Measurements from ENCODE around the gene C1QL2.

The C1QL2 gene

GRCh38 chr2:119113489-119113770, 45.1 kb downstream of the C1QL2 start:
- POLR2A ChIA-PET = no interaction called here
- no peak for DNase-seq (ENCODE audit: extremely low spot score)
- CTCF ChIA-PET = no interaction called here
- no peak for TF ChIP-seq FOXA1 (IDR thresholded peaks at IDR 0.05)
- no peak for TF ChIP-seq ZNF384 (IDR thresholded peaks at IDR 0.05)
- no peak for TF ChIP-seq NFRKB (IDR thresholded peaks at IDR 0.05)
- no peak for TF ChIP-seq FOXM1 (IDR thresholded peaks at IDR 0.05; ENCODE audit: borderline replicate concordance)
- no peak for TF ChIP-seq CTBP1 (IDR thresholded peaks at IDR 0.05; ENCODE audit: borderline replicate concordance)
- TF ChIP-seq FOXK2 (IDR thresholded peaks at IDR 0.05) = no peak
- TF ChIP-seq PKNOX1 (IDR thresholded peaks at IDR 0.05) = no peak
- TF ChIP-seq TARDBP (IDR thresholded peaks at IDR 0.05) = no peak
- no peak for TF ChIP-seq HDGF (IDR thresholded peaks at IDR 0.05; ENCODE audit: borderline replicate concordance)
- TF ChIP-seq ELF4 (IDR thresholded peaks at IDR 0.05) = no peak
- no peak for TF ChIP-seq BHLHE40 (IDR thresholded peaks at IDR 0.05; ENCODE audit: borderline replicate concordance)
- no peak for TF ChIP-seq LEF1 (IDR thresholded peaks at IDR 0.05; ENCODE audit: borderline replicate concordance)
- TF ChIP-seq ARNT (IDR thresholded peaks at IDR 0.05) = no peak
- no peak for TF ChIP-seq SUZ12 (IDR thresholded peaks at IDR 0.05)
- no peak for TF ChIP-seq SP1 (IDR thresholded peaks at IDR 0.05)
- TF ChIP-seq L3MBTL2 (conservative IDR thresholded peaks at IDR 0.05) = no peak

- POLR2A ChIA-PET = no interaction called here
- TF ChIP-seq ELF4 (IDR thresholded peaks at IDR 0.05) (no peak), CTBP1 (IDR thresholded peaks at IDR 0.05; ENCODE audit: borderline replicate concordance) (no peak), SUZ12 (IDR thresholded peaks at IDR 0.05) (no peak), ZNF384 (IDR thresholded peaks at IDR 0.05) (no peak), FOXA1 (IDR thresholded peaks at IDR 0.05) (no peak), HDGF (IDR thresholded peaks at IDR 0.05; ENCODE audit: borderline replicate concordance) (no peak), FOXM1 (IDR thresholded peaks at IDR 0.05; ENCODE audit: borderline replicate concordance) (no peak), FOXK2 (IDR thresholded peaks at IDR 0.05) (no peak), BHLHE40 (IDR thresholded peaks at IDR 0.05; ENCODE audit: borderline replicate concordance) (no peak), L3MBTL2 (conservative IDR thresholded peaks at IDR 0.05) (no peak), TARDBP (IDR thresholded peaks at IDR 0.05) (no peak), PKNOX1 (IDR thresholded peaks at IDR 0.05) (no peak), SP1 (IDR thresholded peaks at IDR 0.05) (no peak), ARNT (IDR thresholded peaks at IDR 0.05) (no peak), LEF1 (IDR thresholded peaks at IDR 0.05; ENCODE audit: borderline replicate concordance) (no peak), NFRKB (IDR thresholded peaks at IDR 0.05) (no peak)
- CTCF ChIA-PET = no interaction called here
Observed at GRCh38 chr2:119112770-119113488, 45.6 kb downstream of the C1QL2 start.

GRCh38 chr2:119112230-119112629, 46.3 kb downstream of the C1QL2 start:
- no peak for TF ChIP-seq PKNOX1 (IDR thresholded peaks at IDR 0.05)
- TF ChIP-seq ZNF384 (IDR thresholded peaks at IDR 0.05) = no peak
- TF ChIP-seq L3MBTL2 (conservative IDR thresholded peaks at IDR 0.05) = no peak
- CTCF ChIA-PET = no interaction called here
- DNase-seq (ENCODE audit: extremely low spot score) = no peak
- POLR2A ChIA-PET = no interaction called here

More at GRCh38 chr2:119112770-119113488, 45.6 kb downstream of the C1QL2 start:
- no peak for DNase-seq (ENCODE audit: extremely low spot score)

GRCh38 chr2:119111115-119111975, 47.2 kb downstream of the C1QL2 start:
- ChIA-PET POLR2A (no interaction called here), CTCF (no interaction called here)
- DNase-seq (ENCODE audit: extremely low spot score) = no peak
- TF ChIP-seq CTBP1 (IDR thresholded peaks at IDR 0.05; ENCODE audit: borderline replicate concordance) (no peak), BHLHE40 (IDR thresholded peaks at IDR 0.05; ENCODE audit: borderline replicate concordance) (no peak), ELF4 (IDR thresholded peaks at IDR 0.05) (no peak), ZNF384 (IDR thresholded peaks at IDR 0.05) (no peak), LEF1 (IDR thresholded peaks at IDR 0.05; ENCODE audit: borderline replicate concordance) (no peak), NFRKB (IDR thresholded peaks at IDR 0.05) (no peak), PKNOX1 (IDR thresholded peaks at IDR 0.05) (no peak), FOXA1 (IDR thresholded peaks at IDR 0.05) (no peak), SUZ12 (IDR thresholded peaks at IDR 0.05) (no peak), TARDBP (IDR thresholded peaks at IDR 0.05) (no peak), ARNT (IDR thresholded peaks at IDR 0.05) (no peak)

- no peak for DNase-seq (ENCODE audit: extremely low spot score)
- ChIA-PET CTCF (no interaction called here), POLR2A (no interaction called here)
- no peak for TF ChIP-seq NFRKB (IDR thresholded peaks at IDR 0.05)
- no peak for TF ChIP-seq SP1 (IDR thresholded peaks at IDR 0.05)
- no peak for TF ChIP-seq CTBP1 (IDR thresholded peaks at IDR 0.05; ENCODE audit: borderline replicate concordance)
- TF ChIP-seq FOXK2 (IDR thresholded peaks at IDR 0.05) = no peak
- TF ChIP-seq FOXM1 (IDR thresholded peaks at IDR 0.05; ENCODE audit: borderline replicate concordance) = no peak
- TF ChIP-seq ARNT (IDR thresholded peaks at IDR 0.05) = no peak
- TF ChIP-seq SUZ12 (IDR thresholded peaks at IDR 0.05) = no peak
- TF ChIP-seq HDGF (IDR thresholded peaks at IDR 0.05; ENCODE audit: borderline replicate concordance) = no peak
- no peak for TF ChIP-seq TARDBP (IDR thresholded peaks at IDR 0.05)
- TF ChIP-seq L3MBTL2 (conservative IDR thresholded peaks at IDR 0.05) = no peak
- no peak for TF ChIP-seq PKNOX1 (IDR thresholded peaks at IDR 0.05)
- no peak for TF ChIP-seq FOXA1 (IDR thresholded peaks at IDR 0.05)
- no peak for TF ChIP-seq ZNF384 (IDR thresholded peaks at IDR 0.05)
- no peak for TF ChIP-seq BHLHE40 (IDR thresholded peaks at IDR 0.05; ENCODE audit: borderline replicate concordance)
- TF ChIP-seq ELF4 (IDR thresholded peaks at IDR 0.05) = no peak
- no peak for TF ChIP-seq LEF1 (IDR thresholded peaks at IDR 0.05; ENCODE audit: borderline replicate concordance)
Observed at GRCh38 chr2:119109866-119110265, 48.7 kb downstream of the C1QL2 start.
